Measurements from ENCODE around the gene PCDHGA10. TPM values are rescaled to one million over a fixed set of nuclear protein-coding genes. Genes with fewer than 3 reads are reported as not detected.
"Not testable (repeated sequence)": the region's sequence is repeated elsewhere in the genome, so short reads cannot be mapped to it uniquely, and the experiment has no call there.

The PCDHGA10 gene
- total and polyA plus RNA-seq, 11 donors, result 1.1 to 11.3 (median 5.2) TPM

DNA sequence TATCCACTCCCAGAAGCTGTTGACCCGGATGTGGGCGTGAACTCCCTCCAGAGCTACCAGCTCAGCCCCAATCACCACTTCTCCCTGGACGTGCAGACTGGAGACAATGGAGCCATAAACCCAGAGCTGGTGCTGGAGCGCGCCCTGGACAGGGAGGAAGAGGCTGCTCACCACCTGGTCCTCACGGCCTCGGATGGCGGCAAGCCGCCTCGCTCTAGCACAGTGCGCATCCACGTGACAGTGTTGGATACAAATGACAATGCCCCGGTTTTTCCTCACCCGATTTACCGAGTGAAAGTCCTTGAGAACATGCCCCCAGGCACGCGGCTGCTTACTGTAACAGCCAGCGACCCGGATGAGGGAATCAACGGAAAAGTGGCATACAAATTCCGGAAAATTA, 19.5 kb upstream of the PCDHGA10 start:
- ATAC-seq (no peak), DNase-seq (no peak)
- H3K27ac ChIP-seq, result no peak overlapping the region
- peaks cover 0 to 44% (median 0%) of the 10 kb centered on the region in 9 donors for H3K27me3 ChIP-seq
- peaks cover 0 to 95% (median 64%) of the 10 kb centered on the region in 12 donors for H3K9me3 ChIP-seq
- peaks cover 0 to 12% (median 0%) of the 10 kb centered on the region in 9 donors for H3K36me3 ChIP-seq
- 48 to 63% (median 56%) methylated on average over 21 of the region's 21 CpGs for WGBS, 4 donors
- intact Hi-C loops (cut with DNase I), result no loop called here
- H3K4me3 ChIP-seq, result no peak overlapping the region
- peaks cover 0 to 10% (median 0%) of the 10 kb centered on the region in 12 donors for H3K4me1 ChIP-seq
- TF ChIP-seq POLR2A (IDR thresholded peaks at IDR 0.05), result no peak

DNA sequence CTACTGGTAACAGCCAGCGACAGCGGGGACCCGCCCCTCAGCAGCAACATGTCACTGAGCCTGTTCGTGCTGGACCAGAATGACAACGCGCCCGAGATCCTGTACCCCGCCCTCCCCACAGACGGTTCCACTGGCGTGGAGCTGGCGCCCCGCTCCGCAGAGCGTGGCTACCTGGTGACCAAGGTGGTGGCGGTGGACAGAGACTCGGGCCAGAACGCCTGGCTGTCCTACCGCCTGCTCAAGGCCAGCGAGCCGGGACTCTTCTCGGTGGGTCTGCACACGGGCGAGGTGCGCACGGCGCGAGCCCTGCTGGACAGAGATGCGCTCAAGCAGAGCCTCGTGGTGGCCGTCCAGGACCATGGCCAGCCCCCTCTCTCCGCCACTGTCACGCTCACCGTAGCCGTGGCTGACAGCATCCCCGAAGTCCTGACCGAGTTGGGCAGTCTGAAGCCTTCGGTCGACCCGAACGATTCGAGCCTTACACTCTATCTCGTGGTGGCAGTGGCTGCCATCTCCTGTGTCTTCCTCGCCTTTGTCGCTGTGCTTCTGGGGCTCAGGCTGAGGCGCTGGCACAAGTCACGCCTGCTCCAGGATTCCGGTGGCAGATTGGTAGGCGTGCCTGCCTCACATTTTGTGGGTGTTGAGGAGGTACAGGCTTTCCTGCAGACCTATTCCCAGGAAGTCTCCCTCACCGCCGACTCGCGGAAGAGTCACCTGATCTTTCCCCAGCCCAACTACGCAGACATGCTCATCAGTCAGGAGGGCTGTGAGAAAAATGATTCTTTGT, 18.2 kb upstream of the PCDHGA10 start:
- peaks cover 0 to 12% (median 0%) of the 10 kb centered on the region in 9 donors for H3K36me3 ChIP-seq

DNA sequence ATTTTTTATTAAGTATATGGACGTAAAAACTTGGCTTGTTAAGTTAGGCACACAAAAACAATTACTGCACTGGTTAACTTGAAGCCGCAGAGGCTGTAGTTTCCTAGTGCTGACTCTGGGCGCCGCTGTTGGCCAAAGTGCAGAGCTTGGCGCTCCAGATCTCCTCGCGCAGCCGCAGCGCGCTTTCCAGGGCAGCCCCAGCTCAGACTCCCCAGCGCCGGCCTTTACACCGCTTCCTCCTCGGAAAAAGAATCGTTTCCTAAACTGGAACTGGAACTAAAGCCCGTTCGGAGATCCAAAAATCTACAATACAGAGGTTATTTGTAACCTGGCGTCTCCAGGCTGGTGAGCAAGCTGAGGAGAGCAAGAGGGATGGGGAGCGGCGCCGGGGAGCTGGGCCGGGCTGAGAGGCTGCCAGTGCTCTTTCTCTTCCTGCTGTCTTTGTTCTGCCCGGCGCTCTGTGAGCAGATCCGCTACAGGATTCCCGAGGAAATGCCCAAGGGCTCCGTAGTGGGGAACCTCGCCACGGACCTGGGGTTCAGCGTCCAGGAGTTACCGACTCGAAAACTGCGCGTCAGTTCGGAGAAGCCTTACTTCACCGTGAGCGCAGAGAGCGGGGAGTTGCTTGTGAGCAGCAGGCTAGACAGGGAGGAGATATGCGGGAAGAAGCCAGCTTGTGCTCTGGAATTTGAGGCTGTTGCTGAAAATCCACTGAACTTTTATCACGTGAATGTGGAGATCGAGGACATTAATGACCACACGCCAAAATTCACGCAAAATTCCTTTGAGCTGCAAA, 14.8 kb upstream of the PCDHGA10 start, which contains the start of gene PCDHGB5:
TSS of gene PCDHGB5 (plus strand) at position 192 of the 796 bp plus-strand sequence. CDS start at position 373, 181 bp downstream.
- H3K36me3 ChIP-seq; intact Hi-C loops (cut with DNase I): not testable (repeated sequence)
- Histone ChIP-seq H3K27me3 (peaks cover 0 to 36% (median 0%) of the 10 kb centered on the region in 9 donors), H3K4me3 (peak within 1 kb of the TSS in 10 of 12 donors; percentile 32 to 51 (median 42)), H3K9me3 (peaks cover 0 to 97% (median 62%) of the 10 kb centered on the region in 12 donors), H3K27ac (peak within 1 kb of the TSS in 1 of 12 donors; percentile 20), H3K4me1 (peaks cover 0 to 12% (median 0%) of the 10 kb centered on the region in 12 donors)
- WGBS, 4 donors, result 13 to 15% (median 14%) methylated on average over 25 to 26 of the region's 43 CpGs
- TF ChIP-seq, protein P1, sequence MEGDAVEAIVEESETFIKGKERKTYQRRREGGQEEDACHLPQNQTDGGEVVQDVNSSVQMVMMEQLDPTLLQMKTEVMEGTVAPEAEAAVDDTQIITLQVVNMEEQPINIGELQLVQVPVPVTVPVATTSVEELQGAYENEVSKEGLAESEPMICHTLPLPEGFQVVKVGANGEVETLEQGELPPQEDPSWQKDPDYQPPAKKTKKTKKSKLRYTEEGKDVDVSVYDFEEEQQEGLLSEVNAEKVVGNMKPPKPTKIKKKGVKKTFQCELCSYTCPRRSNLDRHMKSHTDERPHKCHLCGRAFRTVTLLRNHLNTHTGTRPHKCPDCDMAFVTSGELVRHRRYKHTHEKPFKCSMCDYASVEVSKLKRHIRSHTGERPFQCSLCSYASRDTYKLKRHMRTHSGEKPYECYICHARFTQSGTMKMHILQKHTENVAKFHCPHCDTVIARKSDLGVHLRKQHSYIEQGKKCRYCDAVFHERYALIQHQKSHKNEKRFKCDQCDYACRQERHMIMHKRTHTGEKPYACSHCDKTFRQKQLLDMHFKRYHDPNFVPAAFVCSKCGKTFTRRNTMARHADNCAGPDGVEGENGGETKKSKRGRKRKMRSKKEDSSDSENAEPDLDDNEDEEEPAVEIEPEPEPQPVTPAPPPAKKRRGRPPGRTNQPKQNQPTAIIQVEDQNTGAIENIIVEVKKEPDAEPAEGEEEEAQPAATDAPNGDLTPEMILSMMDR (IDR thresholded peaks at IDR 0.05), result peak; percentile 40 to 72 (median 58)
- ATAC-seq (peak in 3 of 4 donors; percentile 88 to 96 (median 95)), DNase-seq (peak in 2 of 5 donors; percentile 70 to 78)

More for the DNA sequence above, 18.2 kb upstream of the PCDHGA10 start:
- WGBS, 4 donors, result 37 to 53% (median 43%) methylated on average over 24 to 46 of the region's 53 CpGs
- intact Hi-C loops (cut with DNase I); H3K4me3 ChIP-seq; H3K27ac ChIP-seq; DNase-seq; ATAC-seq: not testable (repeated sequence)
- Histone ChIP-seq H3K4me1 (peaks cover 0 to 12% (median 4%) of the 10 kb centered on the region in 12 donors), H3K27me3 (peaks cover 0 to 43% (median 0%) of the 10 kb centered on the region in 9 donors), H3K9me3 (peaks cover 0 to 95% (median 63%) of the 10 kb centered on the region in 12 donors)

DNA sequence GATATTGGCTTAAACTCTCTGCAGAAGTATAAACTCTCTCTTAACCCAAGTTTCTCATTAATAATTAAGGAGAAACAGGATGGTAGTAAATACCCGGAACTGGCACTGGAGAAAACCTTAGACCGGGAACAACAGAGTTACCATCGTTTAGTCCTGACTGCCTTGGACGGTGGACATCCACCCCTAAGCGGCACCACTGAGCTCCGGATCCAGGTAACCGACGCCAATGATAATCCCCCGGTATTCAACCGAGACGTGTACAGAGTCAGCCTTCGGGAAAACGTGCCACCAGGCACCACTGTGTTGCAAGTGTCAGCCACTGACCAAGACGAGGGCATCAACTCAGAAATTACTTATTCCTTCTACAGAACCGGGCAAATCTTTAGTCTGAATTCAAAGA, 14.2 kb upstream of the PCDHGA10 start:
- peaks cover 0 to 4% (median 0%) of the 10 kb centered on the region in 9 donors for H3K36me3 ChIP-seq
- peaks cover 0 to 97% (median 59%) of the 10 kb centered on the region in 12 donors for H3K9me3 ChIP-seq
- H3K27ac ChIP-seq, result no peak overlapping the region
- no peak for TF ChIP-seq POLR2A (IDR thresholded peaks at IDR 0.05)
- TF ChIP-seq, protein P1 (IDR thresholded peaks at IDR 0.05), result peak in 1 of 12 donors; percentile 8
- H3K27me3 ChIP-seq, result peaks cover 0 to 42% (median 0%) of the 10 kb centered on the region in 9 donors
- intact Hi-C loops (cut with DNase I), result no loop called here
- peaks cover 0 to 12% (median 0%) of the 10 kb centered on the region in 12 donors for H3K4me1 ChIP-seq
- 34 to 42% (median 39%) methylated on average over 14 to 15 of the region's 15 CpGs for WGBS, 4 donors
- H3K4me3 ChIP-seq, result peak overlapping the region in 2 of 12 donors; percentile 19 to 26
- ATAC-seq (peak in 2 of 4 donors; percentile 15 to 33), DNase-seq (no peak)

All from heart left ventricle (tissue), 16 donors.